GM18502 (cell line): ENCODE data around the gene MRC2.

Experiments
- ATAC-seq: cut with Tn5 transposase; IDR thresholded peaks from one replicate; pipeline ENCODE4 v1.9.1; 2021; ENCODE audit warnings: mild to moderate bottlenecking; ENCODE audit not compliant: unreplicated experiment, poor library complexity

The MRC2 gene

GRCh38 chr17:62630365-62631085 is 3.1 kb downstream of the MRC2 start:
- no peak for ATAC-seq

- no peak for ATAC-seq
Observed at GRCh38 chr17:62631086-62631935, 3.8 kb downstream of the MRC2 start.

GRCh38 chr17:62631936-62632924 is 4.8 kb downstream of the MRC2 start:
- ATAC-seq, result no peak

GRCh38 chr17:62637809-62638208 is 10.3 kb downstream of the MRC2 start:
- ATAC-seq, result no peak

GRCh38 chr17:62641153-62641552 is 13.7 kb downstream of the MRC2 start:
- no peak for ATAC-seq

GRCh38 chr17:62641951-62642350 is 14.5 kb downstream of the MRC2 start:
- no peak for ATAC-seq

- ATAC-seq, result no peak
Observed at GRCh38 chr17:62643496-62643895, 16.0 kb downstream of the MRC2 start.

GRCh38 chr17:62644487-62645173 is 17.2 kb downstream of the MRC2 start:
- ATAC-seq, result no peak

GRCh38 chr17:62648251-62648955 is 20.9 kb downstream of the MRC2 start:
- ATAC-seq, result no peak

- no peak for ATAC-seq
Observed at GRCh38 chr17:62648956-62649294, 21.5 kb downstream of the MRC2 start.

GRCh38 chr17:62649570-62649969 is 22.1 kb downstream of the MRC2 start:
- no peak for ATAC-seq

- ATAC-seq, result no peak
Observed at GRCh38 chr17:62650587-62650986, 23.1 kb downstream of the MRC2 start.

- ATAC-seq, result no peak
Observed at GRCh38 chr17:62652251-62653001, 25.0 kb downstream of the MRC2 start.

GRCh38 chr17:62653002-62653825 is 25.7 kb downstream of the MRC2 start:
- peak; percentile 90 for ATAC-seq

- no peak for ATAC-seq
Observed at GRCh38 chr17:62653826-62654761, 26.6 kb downstream of the MRC2 start.

GRCh38 chr17:62655656-62656055 is 28.2 kb downstream of the MRC2 start:
- no peak for ATAC-seq

- ATAC-seq, result no peak
Observed at GRCh38 chr17:62656446-62656845, 29.0 kb downstream of the MRC2 start.
